GM23248 (cell line): ENCODE data around the gene TIGD3. TPM values are rescaled to one million over a fixed set of nuclear protein-coding genes. Genes with fewer than 3 reads are reported as not detected.

Source experiments
- DNase-seq: peaks from one replicate; pipeline ENCODE4 v3.0.0-alpha.2; 2015
- H2AFZ ChIP-seq: fragments of 200-600 bp; sonication (generic); 2 replicates; pipeline ENCODE4 v1.6.1; 2016; ENCODE audit warnings: antibody characterized with exemption
- H3F3A ChIP-seq: fragments of 200-600 bp; sonication (generic); 2 replicates; pipeline ENCODE4 v1.6.1; 2016; ENCODE audit warnings: mild to moderate bottlenecking, antibody characterized with exemption, mixed run types; ENCODE audit not compliant: insufficient read depth
- H3K27ac ChIP-seq: fragments of 200-600 bp; sonication (generic); 2 replicates; pipeline ENCODE4 v1.5.1; 2016; ENCODE audit warnings: mild to moderate bottlenecking
- H3K27me3 ChIP-seq: fragments of 200-600 bp; sonication (generic); replicated peaks from 2 replicates; pipeline ENCODE4 v1.6.1; 2016; ENCODE audit warnings: mild to moderate bottlenecking; ENCODE audit not compliant: insufficient read depth
- H3K36me3 ChIP-seq: fragments of 200-600 bp; sonication (generic); 2 replicates; pipeline ENCODE4 v1.6.1; 2016; ENCODE audit warnings: low read depth, mild to moderate bottlenecking
- H3K4me1 ChIP-seq: fragments of 200-600 bp; sonication (generic); 2 replicates; pipeline ENCODE4 v1.6.1; 2016; ENCODE audit warnings: mild to moderate bottlenecking; ENCODE audit not compliant: insufficient read depth
- H3K4me2 ChIP-seq: fragments of 200-600 bp; sonication (generic); one replicate; pipeline ENCODE4 v1.6.1; 2016; ENCODE audit warnings: mild to moderate bottlenecking; ENCODE audit not compliant: unreplicated experiment
- H3K4me3 ChIP-seq: fragments of 200-600 bp; sonication (generic); 2 replicates; pipeline ENCODE4 v1.5.1; 2016; ENCODE audit warnings: mild to moderate bottlenecking
- H3K79me2 ChIP-seq: fragments of 200-600 bp; sonication (generic); 2 replicates; pipeline ENCODE4 v1.6.1; 2016; ENCODE audit warnings: mild to moderate bottlenecking; ENCODE audit not compliant: insufficient read depth
- H3K9ac ChIP-seq: fragments of 200-600 bp; sonication (generic); 2 replicates; pipeline ENCODE4 v1.6.1; 2016; ENCODE audit warnings: mild to moderate bottlenecking
- H3K9me2 ChIP-seq: fragments of 200-600 bp; sonication (generic); 2 replicates; pipeline ENCODE4 v1.6.1; 2016; ENCODE audit warnings: mixed run types, mild to moderate bottlenecking, moderate library complexity; ENCODE audit not compliant: insufficient read depth
- H3K9me3 ChIP-seq: fragments of 200-600 bp; sonication (generic); one replicate; pipeline ENCODE4 v1.6.1; 2017; ENCODE audit warnings: low read depth
- H4K20me1 ChIP-seq: fragments of 200-600 bp; sonication (generic); 2 replicates; pipeline ENCODE4 v1.6.0; 2016; ENCODE audit not compliant: insufficient read depth
- EZH2 ChIP-seq: fragments of 200-600 bp; sonication (generic); IDR thresholded peaks from 2 replicates; pipeline ENCODE4 v1.6.1; 2018; ENCODE audit warnings: antibody characterized with exemption, mild to moderate bottlenecking; ENCODE audit not compliant: insufficient read depth, poor library complexity, severe bottlenecking
- EZH2phosphoT487 ChIP-seq: fragments of 200-600 bp; sonication (generic); IDR thresholded peaks from 2 replicates; pipeline ENCODE4 v1.6.1; 2018; ENCODE audit warnings: antibody characterized with exemption, moderate library complexity, mild to moderate bottlenecking, low read depth; ENCODE audit not compliant: insufficient read depth
- WGBS, 2 experiments: methylation state at CpG; one replicate each; pipeline ENCODE4 v1.1.6; 2015 to 2017; ENCODE audit warnings: low lambda C conversion rate in 2 of 2, low coverage in 1 of 2; ENCODE audit errors: missing lambda C conversion rate in 2 of 2; 5-methylcytosine and 5-hydroxymethylcytosine counted together
- in situ Hi-C: fragments of 300-500 bp; cut with MboI; formaldehyde crosslinking; loops from 2 replicates; pipeline ENCODE4 v1.15.0; 2020
- polyA plus RNA-seq: library from polyadenylated mRNA; unstranded; fragments of >200 nt; fragmentation: Nextera tagmentation; extraction: Ambion mirVana; gene quantifications from 2 replicates; pipeline ENCODE4 v1.2.1, GENCODE V29; 2016
- total RNA-seq: library from RNA; depleted of rRNA; stranded (reverse); fragments of >200 nt; shearing (Covaris generic); gene quantifications from 2 replicates; pipeline ENCODE4 v1.2.3, GENCODE V29; 2014

Gene TIGD3
- total and polyA plus RNA-seq, 2 experiments from 2014 or later, result not detected

GRCh38 chr11:65334696-65335295 lies 19.8 kb upstream of the TIGD3 start:
- Histone ChIP-seq H3K36me3 (no peaks in the 10 kb centered on the region), H3K4me1 (peaks cover 9% of the 10 kb centered on the region), H3K27ac (peak overlapping the region; percentile 81), H2AFZ (peak overlapping the region; percentile 89; the same call in 1 of the 2 replicates), H3K9ac (peak overlapping the region; percentile 93), H3K79me2 (peaks cover 61% of the 10 kb centered on the region), H3K4me3 (peak overlapping the region; percentile 95), H4K20me1 (peaks cover 17% of the 10 kb centered on the region; the same call in 1 of the 2 replicates), H3K9me2 (no peaks in the 10 kb centered on the region), H3F3A (peaks cover 17% of the 10 kb centered on the region), H3K27me3 (no peaks in the 10 kb centered on the region), H3K9me3 (no peaks in the 10 kb centered on the region), H3K4me2 (peak overlapping the region; percentile 89)
- in situ Hi-C loops, result no loop called here
- WGBS, 2 experiments, result 9 to 10% methylated on average over 5 of the region's 5 CpGs
- peak; percentile 47 for DNase-seq
- no peak for TF ChIP-seq EZH2phosphoT487
- TF ChIP-seq EZH2, result no peak

GRCh38 chr11:65338676-65339075 lies 15.9 kb upstream of the TIGD3 start:
- H3K27me3 ChIP-seq, result no peaks in the 10 kb centered on the region
- WGBS, 2 experiments, result 68 to 74% methylated on average over 7 of the region's 7 CpGs

GRCh38 chr11:65340226-65340625 lies 14.3 kb upstream of the TIGD3 start:
- Histone ChIP-seq H3K4me1 (peaks cover 6% of the 10 kb centered on the region), H3K79me2 (peaks cover 82% of the 10 kb centered on the region)

More at GRCh38 chr11:65338676-65339075, 15.9 kb upstream of the TIGD3 start:
- TF ChIP-seq EZH2phosphoT487, result no peak
- TF ChIP-seq EZH2, result no peak
- peaks cover 94% of the 10 kb centered on the region for H3K79me2 ChIP-seq
- H3K4me3 ChIP-seq, result no peak overlapping the region
- in situ Hi-C loops, result no loop called here
- no peak overlapping the region for H2AFZ ChIP-seq
- H3K9me3 ChIP-seq, result no peaks in the 10 kb centered on the region
- no peak overlapping the region for H3K9ac ChIP-seq
- H4K20me1 ChIP-seq, result peaks cover 17% of the 10 kb centered on the region; the same call in 1 of the 2 replicates
- H3K36me3 ChIP-seq, result peaks cover 25% of the 10 kb centered on the region
- no peak overlapping the region for H3K27ac ChIP-seq
- no peaks in the 10 kb centered on the region for H3K9me2 ChIP-seq
- H3F3A ChIP-seq, result peaks cover 16% of the 10 kb centered on the region; the same call in 1 of the 2 replicates
- no peak overlapping the region for H3K4me2 ChIP-seq
- peaks cover 9% of the 10 kb centered on the region for H3K4me1 ChIP-seq
- DNase-seq, result no peak

GRCh38 chr11:65341856-65342255 lies 12.7 kb upstream of the TIGD3 start:
- Histone ChIP-seq H3K4me1 (no peaks in the 10 kb centered on the region), H3K36me3 (peaks cover 47% of the 10 kb centered on the region), H3K9ac (no peak overlapping the region), H3K4me2 (no peak overlapping the region), H3F3A (no peaks in the 10 kb centered on the region; the same call in 1 of the 2 replicates), H3K27ac (no peak overlapping the region), H2AFZ (no peak overlapping the region), H3K9me2 (no peaks in the 10 kb centered on the region), H3K9me3 (no peaks in the 10 kb centered on the region), H3K4me3 (no peak overlapping the region), H3K27me3 (no peaks in the 10 kb centered on the region), H3K79me2 (peaks cover 65% of the 10 kb centered on the region), H4K20me1 (peaks cover 11% of the 10 kb centered on the region; the same call in 1 of the 2 replicates)
- in situ Hi-C loops, result no loop called here
- 74 to 76% methylated on average over 3 of the region's 3 CpGs for WGBS, 2 experiments
- DNase-seq, result peak; percentile 40
- TF ChIP-seq EZH2 (no peak), EZH2phosphoT487 (no peak)

More at GRCh38 chr11:65340226-65340625, 14.3 kb upstream of the TIGD3 start:
- Histone ChIP-seq H3K27ac (no peak overlapping the region), H3K36me3 (peaks cover 32% of the 10 kb centered on the region), H3K9me2 (no peaks in the 10 kb centered on the region), H3F3A (peaks cover 7% of the 10 kb centered on the region; the same call in 1 of the 2 replicates), H3K4me3 (no peak overlapping the region), H2AFZ (no peak overlapping the region), H3K9ac (no peak overlapping the region), H4K20me1 (peaks cover 13% of the 10 kb centered on the region; the same call in 1 of the 2 replicates), H3K27me3 (no peaks in the 10 kb centered on the region), H3K9me3 (no peaks in the 10 kb centered on the region), H3K4me2 (no peak overlapping the region)
- TF ChIP-seq EZH2phosphoT487, result no peak
- no peak for TF ChIP-seq EZH2
- DNase-seq, result no peak
- WGBS, 2 experiments, result 84% methylated on average over 11 of the region's 11 CpGs
- in situ Hi-C loops, result no loop called here
